SK-N-SH treated with all-trans-retinoic acid at 6 μM for 48 hours (cell line): ENCODE data around the gene TTC23.

ENCODE experiments used
- ATAC-seq: fragments of 200-7000 bp; cut with Tn5 transposase; 3 replicates; pipeline ENCODE4 v1.9.1; 2020; ENCODE audit warnings: mild to moderate bottlenecking, moderate library complexity
- ARNTL ChIP-seq: fragments of 450-650 bp; formaldehyde crosslinking; IDR thresholded peaks from 2 replicates; pipeline ENCODE4 v1.5.0; 2020; ENCODE audit warnings: low read depth, mild to moderate bottlenecking, moderate library complexity, borderline replicate concordance
- BACH2 ChIP-seq: fragments of 250-450 bp; sonication (Bioruptor Pico); IDR thresholded peaks from 2 replicates; pipeline ENCODE4 v1.9.0; 2021; ENCODE audit warnings: mild to moderate bottlenecking, borderline replicate concordance
- CSDC2 ChIP-seq: fragments of 250-450 bp; sonication (Bioruptor Pico); IDR thresholded peaks from 2 replicates; pipeline ENCODE4 v1.5.0; 2020; ENCODE audit warnings: mild to moderate bottlenecking, moderate library complexity
- ESRRG ChIP-seq: fragments of 250-450 bp; sonication (Bioruptor Pico); IDR thresholded peaks from 2 replicates; pipeline ENCODE4 v1.6.1; 2021; ENCODE audit warnings: mild to moderate bottlenecking
- GLIS3 ChIP-seq: fragments of 250-450 bp; sonication (Bioruptor Pico); IDR thresholded peaks from 2 replicates; pipeline ENCODE4 v1.5.0; 2020; ENCODE audit warnings: mild to moderate bottlenecking, moderate library complexity
- ISL1 ChIP-seq: fragments of 250-450 bp; sonication (Bioruptor Pico); IDR thresholded peaks from 2 replicates; pipeline ENCODE4 v2.1.2; 2022; ENCODE audit warnings: mild to moderate bottlenecking, moderate library complexity
- OSR1 ChIP-seq: fragments of 250-450 bp; sonication (Bioruptor Pico); IDR thresholded peaks from 2 replicates; pipeline ENCODE4 v1.8.0; 2022; ENCODE audit warnings: moderate library complexity, mild to moderate bottlenecking, inconsistent platforms
- PPARA ChIP-seq: fragments of 250-450 bp; sonication (Bioruptor Pico); IDR thresholded peaks from 2 replicates; pipeline ENCODE4 v1.5.0; 2020; ENCODE audit warnings: mild to moderate bottlenecking, borderline replicate concordance
- RARB ChIP-seq: fragments of 250-450 bp; sonication (Bioruptor Pico); IDR thresholded peaks from 2 replicates; pipeline ENCODE4 v1.8.0; 2021; ENCODE audit warnings: mild to moderate bottlenecking, moderate library complexity
- SNAI2 ChIP-seq: fragments of 250-450 bp; sonication (Bioruptor Pico); IDR thresholded peaks from 2 replicates; pipeline ENCODE4 v1.5.0; 2020; ENCODE audit warnings: mild to moderate bottlenecking, moderate library complexity
- TCF4 ChIP-seq: fragments of 250-450 bp; sonication (Bioruptor Pico); IDR thresholded peaks from 2 replicates; pipeline ENCODE4 v1.8.0; 2021; ENCODE audit warnings: mild to moderate bottlenecking, moderate library complexity, borderline replicate concordance
- TOX ChIP-seq: fragments of 250-450 bp; sonication (Bioruptor Pico); IDR thresholded peaks from 2 replicates; pipeline ENCODE4 v1.8.0; 2021; ENCODE audit warnings: mild to moderate bottlenecking, moderate library complexity, borderline replicate concordance
- ZC3H10 ChIP-seq: fragments of 250-450 bp; sonication (Bioruptor Pico); IDR thresholded peaks from 2 replicates; pipeline ENCODE4 v1.5.1; 2021; ENCODE audit warnings: mild to moderate bottlenecking, moderate library complexity
- ZFP3 ChIP-seq: fragments of 250-450 bp; sonication (Bioruptor Pico); IDR thresholded peaks from 2 replicates; pipeline ENCODE4 v1.5.0; 2020; ENCODE audit warnings: mild to moderate bottlenecking, moderate library complexity
- ZFP30 ChIP-seq: fragments of 450-650 bp; formaldehyde crosslinking; IDR thresholded peaks from 2 replicates; pipeline ENCODE4 v1.5.0; 2022; ENCODE audit warnings: mild to moderate bottlenecking, moderate library complexity
- ZNF565 ChIP-seq: fragments of 450-650 bp; formaldehyde crosslinking; conservative IDR thresholded peaks from 2 replicates; pipeline ENCODE4 v1.5.0; 2020; ENCODE audit warnings: low read depth, mild to moderate bottlenecking, moderate library complexity
- ZNF70 ChIP-seq: fragments of 450-650 bp; formaldehyde crosslinking; IDR thresholded peaks from 2 replicates; pipeline ENCODE4 v1.5.0; 2020; ENCODE audit warnings: mild to moderate bottlenecking, moderate library complexity
- ZNF8 ChIP-seq: fragments of 450-650 bp; formaldehyde crosslinking; IDR thresholded peaks from 2 replicates; pipeline ENCODE4 v1.5.0; 2020; ENCODE audit warnings: mild to moderate bottlenecking, moderate library complexity
- TF ChIP-seq, protein P1 (sequence below): fragments of 250-450 bp; sonication (Bioruptor Pico); IDR thresholded peaks from 2 replicates; pipeline ENCODE4 v1.8.0; 2020; ENCODE audit warnings: mild to moderate bottlenecking, moderate library complexity, borderline replicate concordance
- TF ChIP-seq, protein P2 (sequence below): fragments of 250-450 bp; sonication (Bioruptor Pico); IDR thresholded peaks from 2 replicates; pipeline ENCODE4 v1.5.0; 2020; ENCODE audit warnings: mild to moderate bottlenecking, moderate library complexity
- TF ChIP-seq, protein P3 (sequence below): fragments of 250-450 bp; sonication (Bioruptor Pico); IDR thresholded peaks from 2 replicates; pipeline ENCODE4 v1.8.0; 2021; ENCODE audit warnings: low read depth, mild to moderate bottlenecking, moderate library complexity, borderline replicate concordance

TTC23 gene

DNA sequence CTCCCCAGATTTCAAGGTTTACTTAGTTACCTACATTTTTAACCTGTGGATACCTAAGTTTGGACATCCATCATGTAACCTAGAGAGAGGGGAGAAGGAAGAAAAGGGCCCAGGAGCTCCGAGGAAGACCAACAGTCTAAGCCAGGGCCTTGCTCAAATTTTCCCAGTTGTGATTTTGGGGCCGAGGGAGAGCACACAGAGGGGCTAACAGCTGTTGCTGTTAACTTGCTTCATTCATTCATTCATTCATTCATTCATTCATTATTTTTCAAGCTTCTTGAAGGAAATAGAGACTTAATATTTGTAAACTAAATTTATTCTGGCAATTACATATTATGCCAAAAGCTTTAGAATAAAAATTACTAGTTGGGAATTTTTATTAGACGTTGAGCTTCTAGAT, 121.6 kb downstream of the TTC23 start:
- no peak for ATAC-seq
- TF ChIP-seq GLIS3 (CRISPR knock-in tag) (no peak), ARNTL (CRISPR knock-in tag) (no peak), ZNF70 (CRISPR knock-in tag) (no peak), ZNF565 (CRISPR knock-in tag) (no peak), SNAI2 (CRISPR knock-in tag) (no peak), ESRRG (CRISPR knock-in tag) (no peak), ZNF8 (CRISPR knock-in tag) (no peak), ZC3H10 (CRISPR knock-in tag) (no peak), ZFP3 (CRISPR knock-in tag) (no peak), TCF4 (CRISPR knock-in tag) (no peak), OSR1 (CRISPR knock-in tag) (no peak), ZFP30 (no peak), PPARA (CRISPR knock-in tag) (no peak), RARB (no peak), CSDC2 (no peak)
- TF ChIP-seq, protein P1, sequence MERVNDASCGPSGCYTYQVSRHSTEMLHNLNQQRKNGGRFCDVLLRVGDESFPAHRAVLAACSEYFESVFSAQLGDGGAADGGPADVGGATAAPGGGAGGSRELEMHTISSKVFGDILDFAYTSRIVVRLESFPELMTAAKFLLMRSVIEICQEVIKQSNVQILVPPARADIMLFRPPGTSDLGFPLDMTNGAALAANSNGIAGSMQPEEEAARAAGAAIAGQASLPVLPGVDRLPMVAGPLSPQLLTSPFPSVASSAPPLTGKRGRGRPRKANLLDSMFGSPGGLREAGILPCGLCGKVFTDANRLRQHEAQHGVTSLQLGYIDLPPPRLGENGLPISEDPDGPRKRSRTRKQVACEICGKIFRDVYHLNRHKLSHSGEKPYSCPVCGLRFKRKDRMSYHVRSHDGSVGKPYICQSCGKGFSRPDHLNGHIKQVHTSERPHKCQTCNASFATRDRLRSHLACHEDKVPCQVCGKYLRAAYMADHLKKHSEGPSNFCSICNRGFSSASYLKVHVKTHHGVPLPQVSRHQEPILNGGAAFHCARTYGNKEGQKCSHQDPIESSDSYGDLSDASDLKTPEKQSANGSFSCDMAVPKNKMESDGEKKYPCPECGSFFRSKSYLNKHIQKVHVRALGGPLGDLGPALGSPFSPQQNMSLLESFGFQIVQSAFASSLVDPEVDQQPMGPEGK (CRISPR knock-in tag), result no peak
- TF ChIP-seq, protein P2, sequence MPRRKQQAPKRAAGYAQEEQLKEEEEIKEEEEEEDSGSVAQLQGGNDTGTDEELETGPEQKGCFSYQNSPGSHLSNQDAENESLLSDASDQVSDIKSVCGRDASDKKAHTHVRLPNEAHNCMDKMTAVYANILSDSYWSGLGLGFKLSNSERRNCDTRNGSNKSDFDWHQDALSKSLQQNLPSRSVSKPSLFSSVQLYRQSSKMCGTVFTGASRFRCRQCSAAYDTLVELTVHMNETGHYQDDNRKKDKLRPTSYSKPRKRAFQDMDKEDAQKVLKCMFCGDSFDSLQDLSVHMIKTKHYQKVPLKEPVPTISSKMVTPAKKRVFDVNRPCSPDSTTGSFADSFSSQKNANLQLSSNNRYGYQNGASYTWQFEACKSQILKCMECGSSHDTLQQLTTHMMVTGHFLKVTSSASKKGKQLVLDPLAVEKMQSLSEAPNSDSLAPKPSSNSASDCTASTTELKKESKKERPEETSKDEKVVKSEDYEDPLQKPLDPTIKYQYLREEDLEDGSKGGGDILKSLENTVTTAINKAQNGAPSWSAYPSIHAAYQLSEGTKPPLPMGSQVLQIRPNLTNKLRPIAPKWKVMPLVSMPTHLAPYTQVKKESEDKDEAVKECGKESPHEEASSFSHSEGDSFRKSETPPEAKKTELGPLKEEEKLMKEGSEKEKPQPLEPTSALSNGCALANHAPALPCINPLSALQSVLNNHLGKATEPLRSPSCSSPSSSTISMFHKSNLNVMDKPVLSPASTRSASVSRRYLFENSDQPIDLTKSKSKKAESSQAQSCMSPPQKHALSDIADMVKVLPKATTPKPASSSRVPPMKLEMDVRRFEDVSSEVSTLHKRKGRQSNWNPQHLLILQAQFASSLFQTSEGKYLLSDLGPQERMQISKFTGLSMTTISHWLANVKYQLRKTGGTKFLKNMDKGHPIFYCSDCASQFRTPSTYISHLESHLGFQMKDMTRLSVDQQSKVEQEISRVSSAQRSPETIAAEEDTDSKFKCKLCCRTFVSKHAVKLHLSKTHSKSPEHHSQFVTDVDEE (CRISPR knock-in tag), result no peak

DNA sequence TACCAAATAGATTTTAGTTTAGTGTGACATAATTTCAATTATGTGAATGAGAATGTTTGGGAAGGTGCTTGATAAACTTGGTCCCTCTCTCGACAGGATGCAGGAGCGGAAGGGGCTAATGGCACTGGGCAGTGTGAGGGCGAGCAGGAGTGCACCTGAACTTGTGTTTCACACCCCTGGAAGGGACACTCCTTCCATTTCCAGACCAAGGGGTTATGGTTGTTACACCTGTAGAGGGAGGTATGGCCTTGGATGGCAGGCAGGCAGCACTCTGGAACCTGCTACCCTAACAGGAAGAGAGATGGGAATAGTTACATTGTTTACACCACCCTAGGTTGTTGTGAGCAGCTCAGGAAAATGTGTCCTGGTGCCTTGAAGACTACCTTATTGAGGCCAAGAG, 122.5 kb downstream of the TTC23 start:
- TF ChIP-seq ARNTL (CRISPR knock-in tag), result no peak
- no peak for TF ChIP-seq ZFP30
- TF ChIP-seq ZC3H10 (CRISPR knock-in tag), result no peak
- TF ChIP-seq OSR1 (CRISPR knock-in tag), result no peak
- no peak for TF ChIP-seq ZFP3 (CRISPR knock-in tag)
- TF ChIP-seq BACH2 (CRISPR knock-in tag), result no peak
- TF ChIP-seq, protein P3, sequence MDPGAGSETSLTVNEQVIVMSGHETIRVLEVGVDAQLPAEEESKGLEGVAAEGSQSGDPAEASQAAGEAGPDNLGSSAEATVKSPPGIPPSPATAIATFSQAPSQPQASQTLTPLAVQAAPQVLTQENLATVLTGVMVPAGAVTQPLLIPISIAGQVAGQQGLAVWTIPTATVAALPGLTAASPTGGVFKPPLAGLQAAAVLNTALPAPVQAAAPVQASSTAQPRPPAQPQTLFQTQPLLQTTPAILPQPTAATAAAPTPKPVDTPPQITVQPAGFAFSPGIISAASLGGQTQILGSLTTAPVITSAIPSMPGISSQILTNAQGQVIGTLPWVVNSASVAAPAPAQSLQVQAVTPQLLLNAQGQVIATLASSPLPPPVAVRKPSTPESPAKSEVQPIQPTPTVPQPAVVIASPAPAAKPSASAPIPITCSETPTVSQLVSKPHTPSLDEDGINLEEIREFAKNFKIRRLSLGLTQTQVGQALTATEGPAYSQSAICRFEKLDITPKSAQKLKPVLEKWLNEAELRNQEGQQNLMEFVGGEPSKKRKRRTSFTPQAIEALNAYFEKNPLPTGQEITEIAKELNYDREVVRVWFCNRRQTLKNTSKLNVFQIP (CRISPR knock-in tag), result no peak
- no peak for TF ChIP-seq GLIS3 (CRISPR knock-in tag)
- no peak for TF ChIP-seq TCF4 (CRISPR knock-in tag)
- TF ChIP-seq RARB, result no peak
- TF ChIP-seq TOX (CRISPR knock-in tag), result no peak
- TF ChIP-seq SNAI2 (CRISPR knock-in tag), result no peak
- no peak for TF ChIP-seq ESRRG (CRISPR knock-in tag)
- TF ChIP-seq ZNF8 (CRISPR knock-in tag), result no peak
- TF ChIP-seq ISL1 (CRISPR knock-in tag), result no peak
- TF ChIP-seq PPARA (CRISPR knock-in tag), result no peak
- no peak for ATAC-seq

DNA sequence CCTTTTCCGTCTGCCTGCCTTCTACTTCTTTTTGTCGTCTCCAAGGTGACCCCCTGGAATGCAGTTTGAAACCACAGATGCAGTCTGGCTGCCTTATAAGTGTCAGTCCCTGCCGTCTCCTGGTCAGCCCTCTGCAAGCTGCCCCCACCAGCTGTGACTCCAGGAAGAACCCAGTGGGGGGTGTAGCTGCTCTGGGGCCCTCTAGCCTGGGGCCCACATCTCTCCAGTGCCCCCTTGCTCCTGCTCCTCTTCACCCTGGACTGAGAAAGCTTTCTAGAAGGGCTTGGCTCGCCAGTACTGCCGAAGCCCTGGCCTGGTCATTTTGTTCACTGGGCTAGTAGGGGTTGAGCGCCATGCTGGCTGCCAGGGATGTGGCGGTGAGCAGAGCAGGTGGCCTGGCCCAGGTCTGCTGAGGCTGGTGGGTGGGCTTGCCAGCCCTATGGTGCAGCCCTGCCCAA, 123.2 kb downstream of the TTC23 start:
- ATAC-seq, result no peak

More for the DNA sequence above, 123.2 kb downstream of the TTC23 start:
- TF ChIP-seq ZNF565 (CRISPR knock-in tag), result no peak
- no peak for TF ChIP-seq TOX (CRISPR knock-in tag)
- no peak for TF ChIP-seq ZFP3 (CRISPR knock-in tag)
- no peak for TF ChIP-seq ZFP30
- TF ChIP-seq ISL1 (CRISPR knock-in tag), result no peak
- TF ChIP-seq ZC3H10 (CRISPR knock-in tag), result no peak
